Activated CD4-positive, alpha-beta T cell treated with anti-CD3 and anti-CD28 coated beads for 4 hours (primary cell): ENCODE data around the gene PIK3C2G.
"Not testable (repeated sequence)": the region's sequence is repeated elsewhere in the genome, so short reads cannot be mapped to it uniquely, and the experiment has no call there.

Experiments
- DNase-seq, 2 donors: peaks; one replicate each; pipeline ENCODE4 v3.0.0-alpha.2; 2020

The PIK3C2G gene, protein sequence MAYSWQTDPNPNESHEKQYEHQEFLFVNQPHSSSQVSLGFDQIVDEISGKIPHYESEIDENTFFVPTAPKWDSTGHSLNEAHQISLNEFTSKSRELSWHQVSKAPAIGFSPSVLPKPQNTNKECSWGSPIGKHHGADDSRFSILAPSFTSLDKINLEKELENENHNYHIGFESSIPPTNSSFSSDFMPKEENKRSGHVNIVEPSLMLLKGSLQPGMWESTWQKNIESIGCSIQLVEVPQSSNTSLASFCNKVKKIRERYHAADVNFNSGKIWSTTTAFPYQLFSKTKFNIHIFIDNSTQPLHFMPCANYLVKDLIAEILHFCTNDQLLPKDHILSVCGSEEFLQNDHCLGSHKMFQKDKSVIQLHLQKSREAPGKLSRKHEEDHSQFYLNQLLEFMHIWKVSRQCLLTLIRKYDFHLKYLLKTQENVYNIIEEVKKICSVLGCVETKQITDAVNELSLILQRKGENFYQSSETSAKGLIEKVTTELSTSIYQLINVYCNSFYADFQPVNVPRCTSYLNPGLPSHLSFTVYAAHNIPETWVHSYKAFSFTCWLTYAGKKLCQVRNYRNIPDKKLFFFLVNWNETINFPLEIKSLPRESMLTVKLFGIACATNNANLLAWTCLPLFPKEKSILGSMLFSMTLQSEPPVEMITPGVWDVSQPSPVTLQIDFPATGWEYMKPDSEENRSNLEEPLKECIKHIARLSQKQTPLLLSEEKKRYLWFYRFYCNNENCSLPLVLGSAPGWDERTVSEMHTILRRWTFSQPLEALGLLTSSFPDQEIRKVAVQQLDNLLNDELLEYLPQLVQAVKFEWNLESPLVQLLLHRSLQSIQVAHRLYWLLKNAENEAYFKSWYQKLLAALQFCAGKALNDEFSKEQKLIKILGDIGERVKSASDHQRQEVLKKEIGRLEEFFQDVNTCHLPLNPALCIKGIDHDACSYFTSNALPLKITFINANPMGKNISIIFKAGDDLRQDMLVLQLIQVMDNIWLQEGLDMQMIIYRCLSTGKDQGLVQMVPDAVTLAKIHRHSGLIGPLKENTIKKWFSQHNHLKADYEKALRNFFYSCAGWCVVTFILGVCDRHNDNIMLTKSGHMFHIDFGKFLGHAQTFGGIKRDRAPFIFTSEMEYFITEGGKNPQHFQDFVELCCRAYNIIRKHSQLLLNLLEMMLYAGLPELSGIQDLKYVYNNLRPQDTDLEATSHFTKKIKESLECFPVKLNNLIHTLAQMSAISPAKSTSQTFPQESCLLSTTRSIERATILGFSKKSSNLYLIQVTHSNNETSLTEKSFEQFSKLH (N-terminal part only)

DNA sequence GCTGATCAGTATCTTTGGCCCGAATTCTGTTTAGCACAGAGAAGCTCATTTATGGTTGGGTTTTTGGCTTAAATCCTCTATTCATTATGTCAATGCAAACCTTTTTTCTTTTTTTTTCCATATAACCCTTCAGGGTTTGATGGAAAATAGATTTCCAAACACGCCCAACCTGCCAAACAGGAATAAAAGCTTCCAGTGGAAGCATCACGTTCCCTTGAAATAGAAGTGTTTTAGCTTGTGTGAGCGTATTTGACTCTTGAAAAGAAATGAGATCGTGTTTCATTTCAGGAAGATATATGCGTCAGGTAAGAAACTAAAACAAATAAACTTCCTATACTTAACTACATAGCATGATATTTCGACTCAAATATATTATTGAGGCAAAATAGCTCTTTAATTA lies at the start of gene PIK3C2G:
Gene PIK3C2G, plus strand, starts transcription at position 246 of the 400 bp plus-strand sequence. CDS start 20,564 bp downstream, outside the sequence.
- DNase-seq: no peak

DNA sequence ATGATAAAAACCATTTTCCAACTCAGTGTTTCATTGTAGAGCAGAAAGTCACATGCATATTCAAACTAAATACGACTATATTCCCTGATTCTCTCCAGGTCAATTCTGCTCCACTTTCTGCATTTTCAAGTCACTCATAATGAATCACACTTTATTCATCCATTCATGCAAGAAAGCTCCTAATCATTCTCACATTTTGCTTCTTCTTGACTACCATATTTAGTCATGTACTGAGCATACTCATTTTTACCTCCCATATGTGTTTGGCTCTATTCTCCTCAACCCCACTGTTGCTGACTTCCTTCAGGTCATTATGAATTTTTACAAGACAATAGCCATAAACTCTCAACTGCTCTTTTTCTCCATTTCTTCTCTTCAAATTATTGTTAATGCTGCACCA lies 43.4 kb upstream of the PIK3C2G start:
- no peak for DNase-seq

DNA sequence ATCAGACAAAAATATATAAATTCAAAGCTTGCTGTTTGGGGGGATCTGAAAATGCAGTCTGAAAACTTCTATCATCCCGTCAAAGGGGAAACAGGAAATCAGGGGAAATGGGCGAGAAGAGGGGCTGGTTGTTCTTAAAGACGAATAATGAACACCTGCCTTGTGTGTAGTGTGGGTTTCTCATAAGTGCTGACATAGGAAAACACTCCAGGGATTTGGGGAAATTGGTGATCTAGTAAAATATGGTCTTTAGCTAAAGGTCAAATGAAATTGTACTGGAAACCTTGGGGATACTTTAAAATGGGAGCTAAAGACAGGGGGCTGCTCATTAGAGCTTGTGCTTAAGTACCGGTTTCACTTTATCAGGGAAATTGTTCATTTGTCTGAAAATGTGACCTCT lies 39.6 kb upstream of the PIK3C2G start:
- DNase-seq: no peak

DNA sequence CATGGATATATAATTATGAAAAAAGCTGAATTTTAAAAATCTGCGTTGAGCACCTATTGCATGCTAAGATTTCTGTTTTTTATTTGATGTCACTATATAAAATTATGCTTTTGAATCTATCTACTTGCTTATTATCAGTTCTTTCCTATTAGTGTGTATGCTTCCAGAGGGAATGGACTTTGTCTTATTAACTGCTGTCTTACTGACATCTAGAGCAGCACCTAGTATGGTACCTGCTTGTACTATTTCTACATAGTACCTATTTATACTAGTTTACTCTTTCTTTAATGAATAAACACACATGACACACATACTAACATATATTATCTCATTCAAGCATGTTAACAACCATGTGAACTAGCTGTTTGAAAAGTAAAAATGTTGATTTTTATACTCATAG lies 38.6 kb upstream of the PIK3C2G start:
- no peak for DNase-seq

DNA sequence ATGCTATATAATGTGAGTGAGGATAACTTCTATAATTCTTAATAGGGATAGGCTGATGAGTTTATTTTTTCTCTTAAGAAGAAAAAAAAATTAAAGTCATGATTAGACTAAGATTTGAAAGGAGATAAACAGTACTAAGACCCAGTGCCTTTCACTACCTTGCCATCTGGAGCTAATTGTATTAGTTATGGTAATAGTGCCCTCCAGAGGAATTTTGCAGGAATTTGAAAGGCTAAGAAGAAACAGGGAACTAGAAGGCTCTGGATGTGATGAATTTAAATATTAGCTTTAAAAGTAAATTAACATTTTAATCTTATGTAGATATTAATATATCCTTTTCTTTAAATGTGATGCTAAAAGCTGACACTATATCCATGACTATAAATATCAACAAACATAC lies 36.6 kb upstream of the PIK3C2G start:
- DNase-seq: no peak

DNA sequence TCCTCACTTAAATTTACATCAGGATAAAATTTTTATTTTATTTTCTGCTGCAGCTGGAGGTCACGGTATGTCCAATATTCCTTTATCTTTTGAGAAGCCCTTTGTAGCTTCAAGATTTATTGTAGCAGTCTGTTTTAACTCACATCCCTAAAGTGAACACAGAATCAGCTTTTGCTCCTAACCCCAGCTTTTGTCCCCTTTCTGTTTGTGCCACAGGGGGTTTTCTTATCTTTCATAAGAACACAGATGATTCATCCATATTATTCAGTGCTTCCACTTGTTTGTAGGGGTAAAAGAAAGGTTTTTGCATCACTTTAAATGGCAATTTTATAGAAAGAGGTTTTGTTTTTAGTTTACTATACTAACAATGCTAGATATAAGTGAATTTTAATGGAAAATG lies 21.8 kb upstream of the PIK3C2G start:
- DNase-seq: no peak

DNA sequence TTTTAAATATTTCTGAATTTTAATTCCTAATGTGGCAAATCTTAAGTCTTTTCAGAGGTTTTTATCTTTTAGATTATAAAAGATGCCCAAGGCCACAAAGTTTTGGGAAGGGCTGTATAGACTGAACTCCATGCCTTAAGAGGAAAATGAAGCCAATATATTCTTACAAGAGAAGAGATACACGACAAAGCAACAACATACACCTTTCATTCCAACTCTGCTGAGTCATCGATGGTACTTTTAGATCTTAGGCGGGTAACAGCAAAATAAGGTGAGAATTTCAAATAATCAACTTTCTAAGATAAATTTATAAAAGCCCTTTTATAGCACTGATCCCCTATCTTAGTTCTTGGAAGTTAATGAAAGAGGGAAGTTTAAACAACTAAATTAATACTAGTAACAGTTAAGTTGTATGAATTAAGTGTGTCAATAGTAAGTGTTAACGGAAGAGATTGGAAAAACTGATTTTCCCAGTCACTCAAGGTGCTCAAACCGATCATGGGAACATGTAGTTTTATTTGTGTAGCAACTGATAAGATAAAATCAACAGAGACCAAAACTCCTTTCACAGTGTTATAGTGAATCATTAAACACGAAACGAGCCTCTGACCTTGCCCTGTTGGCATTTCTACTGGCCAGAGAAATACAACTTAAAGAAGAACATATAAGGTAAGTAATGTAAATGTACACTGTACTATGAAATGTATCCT lies 18.8 kb upstream of the PIK3C2G start:
- no peak for DNase-seq

DNA sequence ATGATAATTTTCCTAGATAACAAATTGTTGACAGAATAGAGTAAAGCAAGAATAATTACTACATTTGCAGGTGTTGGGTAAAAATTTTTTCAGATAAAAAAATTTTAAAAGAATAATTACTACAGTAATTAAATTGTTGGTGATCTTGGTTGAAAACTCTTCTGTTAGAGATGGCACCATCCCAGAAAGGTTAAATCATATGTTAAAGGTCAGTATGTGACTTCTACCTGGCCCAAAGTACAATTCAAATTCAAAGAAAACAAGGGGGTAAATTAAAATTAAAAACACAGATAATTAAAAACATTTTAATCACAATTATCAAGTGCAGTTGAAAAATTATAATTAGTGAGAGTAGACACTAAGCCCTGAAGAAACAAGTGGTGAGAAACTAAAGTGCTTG lies 18.1 kb upstream of the PIK3C2G start:
- no peak for DNase-seq

DNA sequence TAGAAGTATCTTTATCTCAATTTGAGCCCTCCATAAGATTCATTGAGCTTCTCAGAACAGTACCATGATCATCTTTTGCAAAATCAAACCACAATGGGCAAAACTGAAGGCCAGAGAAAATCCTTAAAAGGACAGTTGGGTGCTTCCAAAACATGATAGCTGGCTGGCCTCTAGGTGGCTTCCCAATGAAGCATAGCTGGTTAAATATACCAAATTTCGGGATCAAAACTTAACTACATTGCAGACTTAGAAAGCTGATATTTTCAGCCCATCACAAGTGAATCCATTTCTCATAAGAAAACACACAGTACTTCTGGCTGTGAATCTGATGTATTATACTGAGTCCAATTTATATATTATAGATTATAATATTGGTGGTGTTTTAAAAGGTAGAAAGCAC lies 15.3 kb upstream of the PIK3C2G start:
- DNase-seq: no peak

DNA sequence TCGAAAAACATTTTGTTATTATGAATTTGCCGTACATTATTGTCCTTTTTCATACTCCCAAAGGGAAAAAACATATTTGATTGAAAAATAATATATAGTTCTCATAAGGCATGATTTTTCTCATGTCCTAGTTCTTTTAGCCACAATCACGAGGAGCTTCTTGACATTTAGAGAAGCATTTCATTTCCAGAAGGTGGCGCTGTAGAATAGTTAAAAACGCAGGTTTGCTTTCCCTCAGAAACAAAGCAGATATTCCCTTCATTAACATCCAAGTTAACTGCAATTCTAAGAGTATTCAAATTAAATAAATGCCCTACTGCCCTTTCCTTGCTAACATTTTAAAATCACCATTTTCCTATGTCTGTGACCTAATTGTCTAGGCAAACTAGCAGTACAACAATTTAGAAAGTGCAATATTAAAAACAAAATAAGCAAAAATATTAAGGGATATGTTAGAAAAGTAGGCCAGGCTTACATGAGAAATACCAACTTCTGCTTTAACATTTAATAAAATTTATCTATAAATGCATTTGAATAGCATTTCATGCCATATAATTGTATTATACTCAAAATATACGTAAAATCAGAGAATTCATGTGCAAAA lies 10.9 kb upstream of the PIK3C2G start:
- no peak for DNase-seq

DNA sequence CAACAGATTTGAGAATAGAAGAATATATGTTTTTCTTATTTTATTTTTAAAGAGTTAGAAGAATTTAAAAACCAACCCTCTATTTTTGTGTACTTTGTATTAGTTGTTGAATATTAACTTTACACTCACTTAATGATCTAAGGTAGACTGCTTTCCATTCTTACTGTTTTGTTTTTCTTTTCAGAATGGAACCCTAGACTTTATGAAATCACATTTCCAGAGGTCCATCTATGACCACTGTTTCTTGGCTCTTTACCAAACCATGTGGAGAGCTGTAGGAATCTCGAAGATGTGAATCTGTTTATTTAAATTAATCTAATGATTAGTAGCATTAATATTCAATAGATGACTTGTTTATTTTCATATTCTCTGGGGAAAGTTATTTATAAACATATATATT lies 7.2 kb upstream of the PIK3C2G start:
- DNase-seq: no peak

DNA sequence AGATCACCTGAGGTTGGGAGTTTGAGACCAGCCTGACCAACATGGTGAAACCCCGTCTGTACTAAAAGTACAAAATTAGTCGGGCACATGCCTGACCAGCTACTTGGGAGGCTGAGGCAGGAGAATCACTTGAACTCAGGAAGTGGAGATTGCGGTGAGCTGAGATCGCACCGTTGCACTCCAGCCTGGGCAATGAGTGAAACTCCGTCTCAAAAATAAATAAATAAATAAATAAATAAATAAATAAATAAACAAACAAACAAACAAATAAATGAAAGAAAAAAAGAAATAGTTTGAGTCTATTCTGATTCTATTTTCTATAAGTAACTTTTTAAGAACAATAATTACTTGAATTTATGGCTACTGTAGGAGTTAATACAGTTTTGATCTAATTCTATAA lies 6.3 kb upstream of the PIK3C2G start:
- DNase-seq: not testable (repeated sequence)

DNA sequence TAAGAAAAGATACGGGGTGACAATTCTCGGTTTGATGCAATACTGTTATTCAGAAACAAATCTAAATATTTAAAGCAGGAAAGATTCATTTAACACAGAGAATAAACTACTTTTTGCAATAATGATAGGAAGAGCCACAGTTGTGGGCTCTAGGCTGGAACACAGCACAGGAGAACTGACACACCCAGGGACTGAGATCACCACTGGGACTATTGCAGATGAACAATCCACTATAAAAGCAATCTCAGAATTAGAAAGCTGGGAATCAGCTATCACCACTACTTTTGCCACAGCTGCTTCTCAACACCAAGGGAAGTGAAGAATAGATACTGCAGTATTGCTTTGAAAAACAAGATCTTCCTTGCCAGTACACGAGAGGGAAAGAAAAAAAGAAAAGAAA lies 4.1 kb upstream of the PIK3C2G start:
- no peak for DNase-seq

DNA sequence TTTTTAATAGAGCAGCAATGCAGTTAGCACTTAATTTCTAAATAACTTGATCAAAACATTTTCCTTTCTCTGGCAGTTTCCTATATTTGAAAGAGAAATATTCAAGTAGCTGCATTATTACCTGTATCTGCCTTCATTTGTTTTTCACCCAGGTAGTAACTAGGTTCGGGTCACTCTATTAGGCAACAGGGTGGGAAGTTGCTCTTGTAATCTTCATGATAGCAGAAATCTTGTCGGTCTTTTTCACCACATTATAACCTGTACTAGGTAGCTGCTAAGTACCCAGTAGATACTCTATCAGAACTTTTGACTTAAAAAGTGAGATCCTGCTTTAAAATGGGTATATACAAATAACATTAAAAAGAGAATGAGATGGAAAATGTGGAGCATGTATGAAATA lies 2.4 kb upstream of the PIK3C2G start:
- DNase-seq: no peak

DNA sequence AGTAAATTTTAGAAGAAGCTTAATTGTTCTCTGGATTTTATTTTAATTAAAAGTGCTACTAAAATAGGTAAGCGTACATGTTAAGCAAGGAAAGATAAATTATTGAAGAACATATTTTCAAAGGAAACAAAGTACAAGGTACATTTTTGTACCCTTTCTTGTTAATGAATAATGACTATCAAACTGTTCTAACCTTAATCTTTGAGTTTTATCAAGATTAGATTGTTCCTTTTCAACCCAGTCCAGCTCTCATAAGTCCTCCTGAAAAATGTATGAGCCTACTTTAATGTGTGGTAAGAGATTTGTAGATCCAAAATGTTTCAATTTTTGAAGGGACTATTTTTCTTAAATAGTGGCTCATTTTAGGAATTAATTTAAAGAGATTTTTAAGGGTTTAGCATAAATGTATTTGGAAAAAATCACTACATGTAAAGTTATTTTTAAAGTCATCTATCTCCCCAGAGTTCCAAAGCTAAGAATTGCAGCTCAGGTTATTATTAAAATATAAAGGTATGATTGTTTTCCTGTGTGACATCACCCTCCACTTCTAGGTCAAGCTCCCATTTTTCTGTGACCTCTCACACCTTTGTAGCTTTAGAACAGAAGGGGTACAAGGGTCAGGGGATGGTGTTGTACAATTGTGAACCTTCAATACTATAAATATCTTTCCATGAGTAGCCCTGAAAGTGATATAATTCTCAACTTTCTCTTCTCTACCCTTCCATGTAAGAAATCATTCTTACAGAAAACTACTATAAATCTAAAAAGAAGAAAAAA lies 1.2 kb upstream of the PIK3C2G start:
- no peak for DNase-seq

DNA sequence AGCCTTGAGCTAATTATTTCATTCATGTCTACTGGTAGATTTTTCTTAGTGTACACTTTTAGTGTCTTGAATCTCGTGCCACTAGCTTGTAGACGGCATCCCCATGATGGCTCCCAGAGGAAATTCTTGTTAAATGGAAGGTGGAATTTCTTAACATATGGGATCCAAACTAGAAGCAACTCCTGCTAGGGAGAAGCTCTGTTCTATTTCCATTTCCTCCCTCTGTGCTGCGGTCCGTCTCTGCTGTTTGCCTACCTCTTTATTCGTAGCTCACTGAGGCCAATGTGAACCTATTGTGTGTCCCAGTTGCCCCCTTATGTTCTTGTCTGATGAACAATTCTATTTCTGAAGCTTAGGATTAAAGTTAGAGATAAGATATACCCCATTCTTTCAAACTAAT lies 588 bp downstream of the PIK3C2G start:
- DNase-seq: no peak

DNA sequence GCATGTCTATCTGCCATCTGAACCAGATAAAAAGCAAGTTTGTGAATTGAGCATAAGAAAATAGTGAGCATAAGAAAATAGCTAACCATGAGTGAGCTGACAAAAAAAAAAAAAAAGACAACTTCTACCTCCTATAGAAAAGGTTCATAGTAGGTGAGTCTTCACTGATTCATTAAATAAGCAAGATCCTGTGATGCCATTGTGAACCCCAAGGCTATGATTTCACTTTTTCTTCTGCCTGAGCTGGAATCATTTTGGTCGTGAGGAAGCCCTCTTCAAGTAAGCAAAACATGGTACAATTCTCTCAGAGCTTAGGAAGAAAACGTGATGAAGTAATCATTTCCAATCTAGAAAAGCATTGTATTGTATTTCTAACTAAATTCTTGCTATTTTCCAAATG lies 1.2 kb downstream of the PIK3C2G start:
- DNase-seq: no peak

DNA sequence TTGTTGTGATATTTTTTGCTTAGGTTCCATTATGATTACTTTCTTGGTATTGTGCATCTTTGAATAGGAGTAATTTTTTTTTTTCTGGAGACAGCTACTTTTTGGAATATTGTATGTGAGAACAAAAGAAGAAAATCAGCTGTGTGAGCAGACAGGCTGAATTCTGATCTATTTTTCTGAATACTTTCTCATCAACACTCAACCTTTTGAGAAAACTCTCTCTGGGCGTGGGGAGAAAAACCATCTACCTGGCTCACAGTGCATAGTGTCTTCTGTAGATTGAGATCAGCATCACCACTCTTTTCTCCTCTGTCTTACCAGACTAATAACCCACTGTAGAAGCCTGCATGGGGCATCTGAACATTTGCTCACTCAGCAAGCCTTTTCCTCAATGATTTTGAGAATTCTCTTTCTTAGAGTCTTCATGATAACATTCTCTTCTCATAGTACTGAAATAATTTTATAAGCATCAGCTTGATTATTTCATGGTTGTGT lies 3.3 kb downstream of the PIK3C2G start:
- no peak for DNase-seq

DNA sequence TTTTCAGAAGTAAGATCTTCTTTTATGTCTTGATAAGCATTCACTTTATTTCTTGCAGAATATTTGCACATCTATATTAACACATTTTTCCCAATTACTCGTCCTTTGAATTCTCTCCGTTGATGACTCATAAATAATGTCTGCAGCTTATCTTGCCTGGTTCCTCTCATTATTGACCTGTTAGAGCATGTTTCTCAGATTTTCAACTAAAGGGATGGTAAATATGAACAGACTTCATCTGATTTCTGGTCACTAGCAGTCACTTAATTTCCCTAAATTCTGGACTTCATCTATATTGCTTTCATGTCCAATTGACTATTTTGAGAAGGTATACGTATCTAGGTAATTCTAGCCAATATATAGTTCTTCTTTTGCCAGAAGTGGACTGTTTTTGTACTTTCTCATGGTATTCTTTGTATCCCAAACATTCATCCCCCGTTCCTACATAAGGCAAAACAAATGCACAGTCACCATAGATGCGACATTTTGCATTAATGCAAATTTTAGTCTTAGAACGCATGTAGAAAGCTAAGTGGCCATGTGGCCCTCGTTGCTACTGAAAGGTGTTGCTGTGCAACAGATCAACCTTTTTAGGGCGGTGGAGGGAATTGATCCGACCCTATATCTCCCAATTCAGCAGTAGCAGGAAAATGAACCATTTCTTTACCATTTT lies 6.2 kb downstream of the PIK3C2G start:
- DNase-seq: no peak

DNA sequence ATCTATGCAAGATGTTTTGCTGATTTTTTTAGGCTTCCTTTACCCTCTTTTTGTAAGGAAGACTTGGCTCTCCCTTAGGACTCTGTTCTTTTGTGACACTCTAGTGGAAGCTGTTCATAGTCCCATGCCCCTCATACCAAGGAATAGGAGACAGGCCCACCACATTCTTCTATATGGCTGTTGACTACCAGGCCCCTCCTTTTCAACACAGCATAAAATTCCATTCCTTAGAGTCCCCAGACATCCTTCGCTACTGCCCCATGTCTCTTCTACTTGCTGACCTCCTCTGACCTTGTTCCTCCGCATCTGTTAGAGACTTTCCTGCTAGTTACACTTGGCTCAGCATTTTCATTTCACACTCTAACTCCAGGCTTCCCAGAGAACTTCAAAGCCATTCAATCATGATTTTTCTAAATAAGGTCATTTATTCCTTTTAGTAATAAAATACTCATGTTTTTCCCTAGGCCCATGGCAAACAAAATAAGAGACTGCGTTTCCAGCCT lies 9.7 kb downstream of the PIK3C2G start:
- DNase-seq: no peak
